K562 (cell line): ENCODE results near the gene SLC4A2.

Experiments
- E4F1 ChIP-seq: fragments of 250-450 bp; sonication (Bioruptor Pico); IDR thresholded peaks from 2 replicates; pipeline ENCODE4 v1.5.0; 2021; ENCODE audit warnings: mild to moderate bottlenecking, borderline replicate concordance
- HMG20B ChIP-seq: fragments of 250-450 bp; sonication (Bioruptor Pico); IDR thresholded peaks from 2 replicates; pipeline ENCODE4 v1.5.0; 2021; ENCODE audit warnings: mild to moderate bottlenecking
- JUNB ChIP-seq: fragments of 450-650 bp; formaldehyde crosslinking; conservative IDR thresholded peaks from 2 replicates; pipeline ENCODE4 v1.4.0; 2020; ENCODE audit warnings: mild to moderate bottlenecking
- USF1 ChIP-seq: sonication (generic); formaldehyde crosslinking; IDR thresholded peaks from 2 replicates; pipeline ENCODE4 v1.9.0; 2022; ENCODE audit warnings: mild to moderate bottlenecking, missing genetic modification reagents

- TF ChIP-seq JUNB (CRISPR knock-in tag) (no peak), USF1 (CRISPR knock-in tag) (no peak), HMG20B (no peak), E4F1 (CRISPR knock-in tag) (no peak)
These were observed 2.7 kb downstream of the SLC4A2 start for GRCh38 chr7:151062111-151062398.
